GM12875 (cell line): Measurements from ENCODE around the gene LNX2.

Experiments
- H3K4me3 ChIP-seq: one replicate; pipeline ENCODE4 v1.5.1; 2011; ENCODE audit warnings: low read depth, low read length, control low read depth
- CTCF ChIP-seq: IDR thresholded peaks from 2 replicates; pipeline ENCODE4 v1.5.1; 2011; ENCODE audit warnings: low read depth, mild to moderate bottlenecking, control low read depth, inconsistent platforms, low read length, moderate library complexity, borderline replicate concordance; ENCODE audit not compliant: insufficient read depth

The LNX2 gene

DNA sequence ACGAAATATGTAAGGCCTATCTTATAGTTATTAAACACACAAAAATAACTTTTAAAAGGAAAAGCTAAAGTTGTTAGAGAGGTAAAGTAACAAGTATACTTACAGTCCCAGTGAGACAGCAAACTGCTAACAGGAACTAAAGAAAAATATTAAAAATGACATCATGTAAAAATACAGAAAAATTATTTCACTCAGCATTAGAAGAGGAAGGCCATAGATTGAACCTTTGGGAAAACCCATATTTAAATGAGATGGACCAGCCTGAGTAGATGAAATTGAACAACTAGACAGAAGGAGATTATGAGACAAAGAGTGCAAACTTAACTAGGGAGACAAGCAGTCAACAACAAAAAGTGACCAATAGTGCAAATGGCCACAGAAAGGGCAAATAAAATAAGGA lies 49.4 kb downstream of the LNX2 start:
- TF ChIP-seq CTCF: no peak
- no peak overlapping the region for H3K4me3 ChIP-seq

DNA sequence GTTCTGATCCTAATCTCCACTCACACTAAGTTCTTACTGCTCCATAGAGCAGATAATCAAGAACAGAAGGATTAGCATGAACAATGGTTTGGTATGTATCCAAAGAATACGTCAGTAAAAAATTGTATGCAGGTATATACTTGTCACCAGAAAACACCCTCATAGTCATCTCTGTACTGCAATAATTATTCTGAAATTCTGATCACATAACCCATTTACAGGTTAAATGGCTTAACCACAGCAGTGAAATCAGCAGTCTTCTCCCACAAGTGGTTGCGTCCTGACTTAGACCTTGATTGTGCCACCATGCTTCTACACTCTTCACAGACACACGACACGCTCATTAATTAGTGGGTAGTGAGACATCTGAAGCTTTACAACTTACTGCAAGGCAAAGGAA lies 50.9 kb downstream of the LNX2 start:
- no peak for TF ChIP-seq CTCF
- no peak overlapping the region for H3K4me3 ChIP-seq

DNA sequence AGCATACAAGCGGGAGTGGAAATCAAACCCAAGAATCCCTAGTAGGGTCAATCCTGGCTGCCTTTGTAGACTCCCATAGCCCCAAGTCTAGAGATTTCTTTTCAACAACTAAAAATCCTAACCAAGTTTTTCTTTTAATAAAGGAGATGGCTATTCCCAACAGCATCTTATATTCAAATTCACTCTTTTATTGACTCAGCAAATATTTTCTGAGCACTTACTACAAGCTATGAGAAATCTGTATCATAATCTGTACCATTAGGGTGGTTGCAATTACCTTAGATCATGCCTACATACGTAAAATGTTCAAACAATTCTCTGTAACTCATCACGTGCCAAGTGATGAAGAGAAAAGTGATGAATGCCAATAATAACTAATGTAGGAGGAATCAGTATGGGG lies 54.5 kb downstream of the LNX2 start:
- no peak overlapping the region for H3K4me3 ChIP-seq
- TF ChIP-seq CTCF: no peak

GRCh38 chr13:27562457-27562856 lies 57.9 kb downstream of the LNX2 start:
- no peak overlapping the region for H3K4me3 ChIP-seq
- no peak for TF ChIP-seq CTCF

DNA sequence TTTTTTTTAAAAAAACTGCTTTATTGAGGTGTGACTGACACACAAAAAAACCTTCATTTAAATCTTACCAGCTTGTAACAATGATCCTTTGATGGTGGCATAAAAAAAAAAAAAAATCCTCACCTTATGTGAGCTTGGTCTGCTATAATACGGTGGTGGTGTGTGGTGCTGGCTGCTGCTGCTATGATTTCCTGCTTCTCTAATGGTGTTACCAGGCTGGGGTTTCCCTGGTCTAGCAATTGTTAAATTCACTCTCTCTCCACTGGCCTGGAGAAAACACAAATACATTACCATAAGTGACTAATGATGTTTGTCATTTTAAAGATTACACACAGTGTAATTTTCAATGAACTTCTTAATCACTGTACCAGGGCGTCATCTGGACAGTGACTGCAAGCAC lies 60.6 kb downstream of the LNX2 start:
- no peak for TF ChIP-seq CTCF

GRCh38 chr13:27556109-27556508 lies 64.2 kb downstream of the LNX2 start:
- H3K4me3 ChIP-seq: no peak overlapping the region
- TF ChIP-seq CTCF: no peak

More for the DNA sequence above, 60.6 kb downstream of the LNX2 start:
- no peak overlapping the region for H3K4me3 ChIP-seq

DNA sequence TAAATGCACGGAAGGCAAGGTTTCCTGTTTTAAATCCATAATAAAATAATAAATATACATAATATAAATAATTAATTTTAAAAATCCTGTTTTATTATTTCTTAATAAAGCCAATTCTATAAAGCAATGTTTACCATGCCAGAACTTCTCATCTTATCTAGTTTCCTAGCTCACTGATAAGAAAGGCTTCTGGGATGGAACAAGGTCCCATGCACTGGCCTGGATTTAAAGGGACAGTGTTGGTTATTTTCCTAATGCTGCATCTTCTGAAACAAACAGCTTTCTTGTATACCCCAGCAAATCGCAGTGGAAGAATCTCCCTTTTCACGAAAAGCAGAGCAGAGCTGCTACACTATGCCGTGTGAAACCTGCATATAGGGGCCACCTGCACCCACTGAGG lies 68.8 kb downstream of the LNX2 start:
- no peak overlapping the region for H3K4me3 ChIP-seq
- no peak for TF ChIP-seq CTCF
